ENCODE results near the gene HOXD13. TPM values are rescaled to one million over a fixed set of nuclear protein-coding genes. Genes with fewer than 3 reads are reported as not detected.
A peak's percentile ranks its signal among the peaks of the same experiment; 100 is the strongest.

Gene HOXD13
- total and polyA plus RNA-seq, 2 donors (not counting 1 experiment from before 2014, with no cell fraction given), result not detected

DNA sequence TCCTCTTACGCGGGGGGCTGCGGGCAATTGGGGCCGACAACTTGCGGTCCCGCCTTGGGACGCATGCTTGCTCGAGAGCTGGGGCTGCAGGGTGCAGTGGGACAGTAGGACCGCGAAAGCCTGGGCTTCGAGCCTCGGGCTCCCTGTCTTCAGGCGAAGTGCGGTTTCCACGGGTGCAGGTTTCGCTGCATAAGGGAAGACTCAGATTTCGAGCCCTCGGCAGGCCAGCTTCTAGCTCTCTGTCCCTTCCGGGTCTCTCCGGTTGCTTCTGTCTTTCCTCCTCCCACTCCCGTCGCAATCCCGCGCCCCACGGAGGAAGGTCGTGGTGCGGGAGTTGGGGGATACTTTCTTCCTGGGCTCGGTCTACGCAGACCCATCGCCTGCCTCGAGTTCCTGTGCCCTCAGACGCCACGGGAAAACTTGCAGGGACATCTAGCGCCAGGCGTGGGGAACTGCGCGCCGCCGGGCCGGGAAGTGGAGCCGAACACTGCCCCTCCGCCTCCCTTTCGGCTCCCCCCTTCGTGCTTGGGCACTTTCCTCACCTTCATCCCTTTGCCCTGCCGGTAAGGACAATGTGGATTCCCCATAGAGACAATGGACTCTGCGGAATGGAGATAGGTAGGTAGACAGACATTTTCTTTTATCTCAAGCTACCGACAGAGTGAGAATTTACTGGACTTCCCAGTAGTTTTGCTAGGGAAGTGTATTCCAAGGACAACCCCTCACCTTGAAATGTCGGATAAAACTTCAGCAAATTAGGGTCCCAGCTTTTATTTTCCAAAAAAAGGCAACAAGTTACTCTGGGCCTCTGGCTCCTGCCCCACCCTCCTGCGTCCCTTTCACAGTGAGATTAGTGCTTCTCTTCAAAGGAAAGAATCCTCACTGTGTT lies 4.2 kb upstream of the HOXD13 start:
- Histone ChIP-seq H3K36me3 (replicated peaks in 1 of 2; ENCODE audit: control extremely low read depth in 1 of 2, control insufficient read depth in 1 of 2, extremely low read depth in 1 of 2, insufficient read depth in 2 of 2, low read length in 1 of 2) (no peaks in the 10 kb centered on the region), H2AFZ (ENCODE audit: insufficient read depth, low read depth, low read length, poor library complexity, severe bottlenecking) (no peak overlapping the region), H3K27ac (ENCODE audit: low read length in 2 of 2) (no peak overlapping the region), H4K20me1 (ENCODE audit: control insufficient read depth, insufficient read depth, low read length, poor library complexity, severe bottlenecking) (no peaks in the 10 kb centered on the region), H3K79me2 (ENCODE audit: control insufficient read depth, insufficient read depth, low read length) (no peaks in the 10 kb centered on the region), H3K4me1 (ENCODE audit: control insufficient read depth in 2 of 2, insufficient read depth in 2 of 2, low read length in 2 of 2) (peaks cover 13 to 16% of the 10 kb centered on the region in 2 donors), H3K4me3 (ENCODE audit: control extremely low read depth in 1 of 5, extremely low read depth in 1 of 5, insufficient read depth in 1 of 5, low read depth in 2 of 5, low read length in 4 of 5) (no peak overlapping the region), H3K4me2 (replicated peaks; ENCODE audit: low read depth, low read length, poor library complexity, severe bottlenecking) (peak overlapping the region; percentile 32), H3K9ac (ENCODE audit: low read length) (no peak overlapping the region), H3K9me3 (ENCODE audit: control extremely low read depth in 1 of 3, control insufficient read depth in 2 of 3, insufficient read depth in 1 of 3, low read length in 2 of 3) (peaks cover 1 to 67% (median 22%) of the 10 kb centered on the region in 3 donors), H3K27me3 (replicated peaks in 1 of 4; ENCODE audit: control extremely low read depth in 1 of 4, control insufficient read depth in 3 of 4, insufficient read depth in 4 of 4, low read length in 3 of 4) (peaks cover 0 to 93% (median 83%) of the 10 kb centered on the region in 4 experiments)
- WGBS (ENCODE audit: insufficient coverage), result 8% methylated on average over 41 of the region's 49 CpGs
- CTCF ChIA-PET, result interaction anchor here (0.9 to 1.5 kb wide), 2 partner anchors 38 to 86 kb away, joined by 4 read pairs; partner anchors contain the start of gene LNPK
- Mint-ChIP-seq H3K27me3 (peaks cover 79% of the 10 kb centered on the region), H3K27ac (no peak overlapping the region), H3K4me3 (peak overlapping the region; percentile 26), H3K9me3 (ENCODE audit: insufficient read depth) (peaks cover 3% of the 10 kb centered on the region), H3K4me1 (peaks cover 11% of the 10 kb centered on the region)
- TF ChIP-seq, protein P1, sequence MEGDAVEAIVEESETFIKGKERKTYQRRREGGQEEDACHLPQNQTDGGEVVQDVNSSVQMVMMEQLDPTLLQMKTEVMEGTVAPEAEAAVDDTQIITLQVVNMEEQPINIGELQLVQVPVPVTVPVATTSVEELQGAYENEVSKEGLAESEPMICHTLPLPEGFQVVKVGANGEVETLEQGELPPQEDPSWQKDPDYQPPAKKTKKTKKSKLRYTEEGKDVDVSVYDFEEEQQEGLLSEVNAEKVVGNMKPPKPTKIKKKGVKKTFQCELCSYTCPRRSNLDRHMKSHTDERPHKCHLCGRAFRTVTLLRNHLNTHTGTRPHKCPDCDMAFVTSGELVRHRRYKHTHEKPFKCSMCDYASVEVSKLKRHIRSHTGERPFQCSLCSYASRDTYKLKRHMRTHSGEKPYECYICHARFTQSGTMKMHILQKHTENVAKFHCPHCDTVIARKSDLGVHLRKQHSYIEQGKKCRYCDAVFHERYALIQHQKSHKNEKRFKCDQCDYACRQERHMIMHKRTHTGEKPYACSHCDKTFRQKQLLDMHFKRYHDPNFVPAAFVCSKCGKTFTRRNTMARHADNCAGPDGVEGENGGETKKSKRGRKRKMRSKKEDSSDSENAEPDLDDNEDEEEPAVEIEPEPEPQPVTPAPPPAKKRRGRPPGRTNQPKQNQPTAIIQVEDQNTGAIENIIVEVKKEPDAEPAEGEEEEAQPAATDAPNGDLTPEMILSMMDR (IDR thresholded peaks at IDR 0.05), result peak; percentile 10
- TF ChIP-seq EZH2 (IDR thresholded peaks at IDR 0.05; ENCODE audit: borderline replicate concordance, insufficient read depth, low read depth, low read length, poor library complexity, severe bottlenecking), result peak; percentile 2
- DNase-seq, result peak; percentile 40
- intact Hi-C loops (cut with micrococcal nuclease), result no loop called here
- ATAC-seq (ENCODE audit: low read depth), result no peak
- POLR2A ChIA-PET, result no interaction called here

Measured in B cell (primary cell).